Measurements from ENCODE around the gene METTL8.
"Not testable (repeated sequence)": the region's sequence is repeated elsewhere in the genome, so short reads cannot be mapped to it uniquely, and the experiment has no call there.

METTL8 gene

GRCh38 chr2:171401947-171402346, 31.8 kb downstream of the METTL8 start:
- DNase-seq (ENCODE audit: low read depth), result no peak

GRCh38 chr2:171400395-171400794, 33.4 kb downstream of the METTL8 start:
- no peak for DNase-seq (ENCODE audit: low read depth)

- no peak for DNase-seq (ENCODE audit: low read depth)
Measured at GRCh38 chr2:171399292-171399691, 34.5 kb downstream of the METTL8 start.

GRCh38 chr2:171394164-171394740, 39.5 kb downstream of the METTL8 start:
- DNase-seq (ENCODE audit: low read depth), result no peak

- DNase-seq (ENCODE audit: low read depth), result no peak
Measured at GRCh38 chr2:171393487-171393886, 40.3 kb downstream of the METTL8 start.

GRCh38 chr2:171391532-171391931, 42.3 kb downstream of the METTL8 start:
- no peak for DNase-seq (ENCODE audit: low read depth)

- DNase-seq (ENCODE audit: low read depth), result no peak
Measured at GRCh38 chr2:171390941-171391516, 42.8 kb downstream of the METTL8 start.

GRCh38 chr2:171389780-171390179, 44.0 kb downstream of the METTL8 start:
- DNase-seq (ENCODE audit: low read depth), result no peak

- no peak for DNase-seq (ENCODE audit: low read depth)
Measured at GRCh38 chr2:171389325-171389724, 44.5 kb downstream of the METTL8 start.

- DNase-seq (ENCODE audit: low read depth), result no peak
Measured at GRCh38 chr2:171387052-171387451, 46.7 kb downstream of the METTL8 start.

- no peak for DNase-seq (ENCODE audit: low read depth)
Measured at GRCh38 chr2:171386627-171387026, 47.2 kb downstream of the METTL8 start.

- DNase-seq (ENCODE audit: low read depth), result no peak
Measured at GRCh38 chr2:171383134-171383533, 50.7 kb downstream of the METTL8 start.

GRCh38 chr2:171382175-171382574, 51.6 kb downstream of the METTL8 start:
- DNase-seq (ENCODE audit: low read depth), result not testable (repeated sequence)

GRCh38 chr2:171377852-171378251, 55.9 kb downstream of the METTL8 start:
- DNase-seq (ENCODE audit: low read depth), result not testable (repeated sequence)

GRCh38 chr2:171367692-171368091, 66.1 kb downstream of the METTL8 start:
- DNase-seq (ENCODE audit: low read depth), result no peak

- no peak for DNase-seq (ENCODE audit: low read depth)
Measured at GRCh38 chr2:171365778-171366177, 68.0 kb downstream of the METTL8 start.

GRCh38 chr2:171365232-171365631, 68.6 kb downstream of the METTL8 start:
- no peak for DNase-seq (ENCODE audit: low read depth)

GRCh38 chr2:171362396-171362795, 71.4 kb downstream of the METTL8 start:
- DNase-seq (ENCODE audit: low read depth), result no peak

GRCh38 chr2:171360905-171361304, 72.9 kb downstream of the METTL8 start:
- no peak for DNase-seq (ENCODE audit: low read depth)

- not testable (repeated sequence) for DNase-seq (ENCODE audit: low read depth)
Measured at GRCh38 chr2:171353746-171354145, 80.0 kb downstream of the METTL8 start.

GRCh38 chr2:171348056-171348455, 85.7 kb downstream of the METTL8 start:
- DNase-seq (ENCODE audit: low read depth), result no peak

GRCh38 chr2:171347591-171348032, 86.2 kb downstream of the METTL8 start:
- no peak for DNase-seq (ENCODE audit: low read depth)

GRCh38 chr2:171346723-171347557, 86.8 kb downstream of the METTL8 start:
- no peak for DNase-seq (ENCODE audit: low read depth)
